Fibroblast of the aortic adventitia (primary cell): Measurements from ENCODE around the gene CDC42EP3. TPM values are rescaled to one million over a fixed set of nuclear protein-coding genes. Genes with fewer than 3 reads are reported as not detected.

ENCODE experiments used
- DNase-seq: peaks from one replicate; pipeline ENCODE4 v3.0.0-alpha.2; 2010; ENCODE audit warnings: low read depth
- H3K4me3 ChIP-seq: 2 replicates; pipeline ENCODE4 v1.5.1; 2011; ENCODE audit warnings: low read depth, mild to moderate bottlenecking, control low read depth, low read length, moderate library complexity
- total RNA-seq: library from RNA; depleted of rRNA; stranded (reverse); fragments of >200 nt; gene quantifications from 2 replicates; pipeline ENCODE4 v1.2.3, GENCODE V29; 2012; ENCODE audit warnings: low replicate concordance
- TF ChIP-seq, protein P1 (sequence below): IDR thresholded peaks from 2 replicates; pipeline ENCODE4 v1.5.1; 2011; ENCODE audit warnings: mild to moderate bottlenecking, low read length, control low read depth, inconsistent platforms; ENCODE audit not compliant: insufficient read depth

Gene CDC42EP3
- total RNA-seq, 1 donor = 34.7 TPM

DNA sequence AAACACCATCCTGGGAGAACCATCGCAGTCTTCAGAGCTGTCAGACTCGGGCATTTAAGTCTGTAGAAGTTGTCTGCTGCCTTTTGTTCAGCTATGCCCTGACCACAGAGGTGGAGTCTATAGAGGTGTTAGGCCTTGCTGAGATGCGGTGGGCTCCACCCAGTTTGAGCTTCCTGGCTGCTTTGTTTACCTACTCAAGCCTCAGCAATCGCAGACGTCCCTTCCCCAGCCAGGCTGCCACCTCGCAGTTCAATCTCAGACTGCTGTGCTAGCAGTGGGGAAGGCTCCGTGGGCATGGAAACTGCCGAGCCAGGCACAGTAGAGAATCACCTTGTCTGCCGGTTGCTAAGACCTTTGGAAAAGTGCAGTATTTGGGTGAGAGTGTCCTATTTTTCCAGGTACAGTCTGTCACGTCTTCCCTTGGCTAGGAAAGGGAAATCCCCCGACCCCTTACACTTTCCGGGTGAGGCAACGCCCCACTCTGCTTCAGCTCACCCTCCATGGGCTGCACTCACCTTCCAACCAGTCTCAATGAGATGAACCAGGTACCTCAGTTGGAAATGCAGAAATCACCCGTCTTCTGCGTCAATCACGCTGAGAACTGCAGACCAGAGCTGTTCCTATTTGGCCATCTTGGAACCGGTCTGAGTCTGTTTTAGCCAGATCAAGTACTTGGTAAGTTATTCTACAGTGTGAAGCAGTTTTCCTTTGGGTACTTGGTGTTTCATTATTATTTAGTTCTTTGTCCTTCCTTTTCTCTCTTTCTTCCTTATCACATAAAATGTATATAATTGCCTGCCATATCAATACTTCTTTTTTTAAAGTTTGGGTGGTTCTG is 71.5 kb downstream of the CDC42EP3 start:
- TF ChIP-seq, protein P1, sequence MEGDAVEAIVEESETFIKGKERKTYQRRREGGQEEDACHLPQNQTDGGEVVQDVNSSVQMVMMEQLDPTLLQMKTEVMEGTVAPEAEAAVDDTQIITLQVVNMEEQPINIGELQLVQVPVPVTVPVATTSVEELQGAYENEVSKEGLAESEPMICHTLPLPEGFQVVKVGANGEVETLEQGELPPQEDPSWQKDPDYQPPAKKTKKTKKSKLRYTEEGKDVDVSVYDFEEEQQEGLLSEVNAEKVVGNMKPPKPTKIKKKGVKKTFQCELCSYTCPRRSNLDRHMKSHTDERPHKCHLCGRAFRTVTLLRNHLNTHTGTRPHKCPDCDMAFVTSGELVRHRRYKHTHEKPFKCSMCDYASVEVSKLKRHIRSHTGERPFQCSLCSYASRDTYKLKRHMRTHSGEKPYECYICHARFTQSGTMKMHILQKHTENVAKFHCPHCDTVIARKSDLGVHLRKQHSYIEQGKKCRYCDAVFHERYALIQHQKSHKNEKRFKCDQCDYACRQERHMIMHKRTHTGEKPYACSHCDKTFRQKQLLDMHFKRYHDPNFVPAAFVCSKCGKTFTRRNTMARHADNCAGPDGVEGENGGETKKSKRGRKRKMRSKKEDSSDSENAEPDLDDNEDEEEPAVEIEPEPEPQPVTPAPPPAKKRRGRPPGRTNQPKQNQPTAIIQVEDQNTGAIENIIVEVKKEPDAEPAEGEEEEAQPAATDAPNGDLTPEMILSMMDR = no peak
- H3K4me3 ChIP-seq = no peak overlapping the region
- DNase-seq = no peak

DNA sequence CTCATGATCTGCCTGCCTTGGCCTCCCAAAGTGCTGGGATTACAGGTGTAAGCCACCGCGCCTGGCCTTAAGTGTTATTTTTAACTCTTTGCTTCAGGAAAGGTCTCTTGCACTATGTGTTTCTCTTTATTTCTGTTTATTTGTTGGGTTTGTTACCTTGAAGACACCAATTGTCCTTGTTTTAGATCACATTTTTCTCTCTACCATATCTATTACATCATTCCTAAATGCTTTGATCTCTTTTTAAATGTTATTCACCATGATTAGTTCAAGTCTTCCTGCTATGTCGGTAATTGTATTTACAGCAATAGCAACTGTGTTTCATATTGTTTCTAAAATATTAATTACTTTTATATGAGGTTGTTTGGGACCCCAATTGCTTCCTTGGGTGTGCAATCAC is 77.7 kb downstream of the CDC42EP3 start:
- no peak for DNase-seq
- TF ChIP-seq, protein P1 = no peak
- H3K4me3 ChIP-seq = no peak overlapping the region

DNA sequence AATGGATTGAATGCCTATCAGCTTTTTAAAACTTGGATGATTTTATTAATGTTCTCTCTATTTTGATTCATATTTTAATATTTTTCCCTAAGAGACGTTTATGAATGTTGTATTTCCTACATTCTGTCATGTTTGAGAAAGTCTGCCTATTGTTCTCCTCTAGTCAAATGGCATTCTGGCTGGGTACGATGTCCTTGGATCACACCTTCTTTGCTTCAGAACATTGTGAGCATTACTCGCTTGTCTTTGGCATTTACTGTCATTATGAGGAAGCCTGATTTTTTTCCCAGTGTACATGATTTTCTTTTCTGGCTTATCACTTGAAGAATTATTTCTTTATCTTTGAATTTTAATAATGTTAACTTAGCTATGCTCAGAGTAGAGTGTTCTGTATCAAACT is 78.4 kb downstream of the CDC42EP3 start:
- TF ChIP-seq, protein P1 = no peak
- H3K4me3 ChIP-seq = no peak overlapping the region
- no peak for DNase-seq
